GOT3 (cell line): ENCODE data around the gene SPRY2.
"Not testable (repeated sequence)": the region's sequence is repeated elsewhere in the genome, so short reads cannot be mapped to it uniquely, and the experiment has no call there.

Experiments
- DNase-seq: peaks from one replicate; lab custom pipeline; 2025; ENCODE audit warnings: mixed read lengths; lab: John Stamatoyannopoulos, UW

The SPRY2 gene

DNA sequence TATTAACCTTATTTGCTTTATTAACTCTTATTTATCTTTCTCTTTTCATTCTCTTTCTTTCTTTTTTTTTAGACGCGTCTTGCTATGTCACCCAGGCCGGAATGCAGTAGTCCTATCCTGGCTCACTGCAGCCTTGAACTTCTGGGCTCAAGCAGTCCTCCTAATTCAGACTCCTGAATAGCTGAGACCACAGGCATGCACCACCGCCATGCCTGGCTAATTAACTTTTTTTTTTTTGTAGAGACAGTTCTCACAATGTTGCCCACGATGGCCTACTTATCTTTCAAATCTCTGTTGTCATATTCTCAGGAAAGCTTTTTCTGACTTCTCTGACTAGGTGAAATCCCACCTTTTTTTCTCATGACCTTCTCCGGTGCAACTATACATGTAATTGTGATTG lies 7.8 kb upstream of the SPRY2 start:
- DNase-seq: no peak

DNA sequence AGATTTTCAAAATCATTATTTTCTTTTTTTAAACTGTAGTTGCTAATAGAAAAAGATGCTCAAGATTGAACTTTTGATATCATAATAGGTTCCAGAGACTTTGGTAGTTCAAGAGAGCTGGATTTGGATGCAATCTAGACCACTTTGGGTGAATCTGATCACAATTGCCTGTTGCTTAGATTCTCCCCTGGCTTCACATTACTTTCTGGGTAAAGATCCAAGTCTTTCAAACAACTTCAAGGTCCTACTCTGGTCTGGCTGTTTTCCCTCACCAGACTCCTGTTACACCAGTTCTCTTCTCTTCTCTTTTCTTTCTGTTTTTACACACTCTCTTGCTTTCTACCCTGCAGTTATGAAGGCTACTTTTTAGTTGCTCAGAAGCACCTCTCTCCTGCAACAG lies 7.4 kb upstream of the SPRY2 start:
- DNase-seq: no peak

DNA sequence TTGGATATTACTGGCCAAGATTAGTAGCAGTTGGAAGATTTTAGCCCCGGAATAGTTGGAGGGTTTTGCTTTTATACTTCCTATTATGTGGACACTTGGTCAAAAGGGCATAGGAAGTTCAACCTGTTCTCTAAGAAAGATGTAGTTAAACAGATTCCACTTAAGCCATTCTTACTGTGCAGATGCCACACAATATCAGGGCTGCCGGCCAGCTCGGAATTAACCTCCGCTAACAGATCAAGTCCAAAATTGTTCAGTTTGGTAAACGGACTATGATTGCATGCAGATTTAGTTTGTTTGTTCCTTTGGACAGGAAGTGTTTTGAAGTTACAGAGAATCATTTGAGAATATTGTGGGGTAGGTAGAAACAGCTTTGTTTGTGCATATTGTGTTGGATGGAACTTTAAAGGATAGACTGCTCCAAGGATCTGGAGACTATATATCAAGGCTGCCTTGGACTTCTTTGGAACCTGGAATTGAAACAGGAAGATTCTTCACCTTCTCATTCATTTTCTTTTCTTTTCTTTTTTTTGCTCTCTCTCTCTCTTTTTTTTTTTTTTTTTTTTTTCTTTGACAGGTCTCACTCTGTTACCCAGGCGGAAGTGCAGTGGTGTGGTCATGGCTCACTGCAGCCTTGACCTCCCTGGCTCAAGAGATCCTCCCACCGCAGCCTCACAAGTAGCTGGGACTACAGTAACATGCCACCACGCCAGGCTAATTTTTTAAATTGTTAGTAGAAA lies 5.0 kb upstream of the SPRY2 start:
- no peak for DNase-seq

GRCh38 chr13:80344032-80344431 lies 3.1 kb upstream of the SPRY2 start:
- DNase-seq: not testable (repeated sequence)

- peak; percentile 39 for DNase-seq
Observed at GRCh38 chr13:80342471-80343371, 1.8 kb upstream of the SPRY2 start.

GRCh38 chr13:80341756-80342370 lies 937 bp upstream of the SPRY2 start:
- no peak for DNase-seq

- no peak for DNase-seq
Observed at GRCh38 chr13:80340651-80341100, 250 bp downstream of the SPRY2 start.

DNA sequence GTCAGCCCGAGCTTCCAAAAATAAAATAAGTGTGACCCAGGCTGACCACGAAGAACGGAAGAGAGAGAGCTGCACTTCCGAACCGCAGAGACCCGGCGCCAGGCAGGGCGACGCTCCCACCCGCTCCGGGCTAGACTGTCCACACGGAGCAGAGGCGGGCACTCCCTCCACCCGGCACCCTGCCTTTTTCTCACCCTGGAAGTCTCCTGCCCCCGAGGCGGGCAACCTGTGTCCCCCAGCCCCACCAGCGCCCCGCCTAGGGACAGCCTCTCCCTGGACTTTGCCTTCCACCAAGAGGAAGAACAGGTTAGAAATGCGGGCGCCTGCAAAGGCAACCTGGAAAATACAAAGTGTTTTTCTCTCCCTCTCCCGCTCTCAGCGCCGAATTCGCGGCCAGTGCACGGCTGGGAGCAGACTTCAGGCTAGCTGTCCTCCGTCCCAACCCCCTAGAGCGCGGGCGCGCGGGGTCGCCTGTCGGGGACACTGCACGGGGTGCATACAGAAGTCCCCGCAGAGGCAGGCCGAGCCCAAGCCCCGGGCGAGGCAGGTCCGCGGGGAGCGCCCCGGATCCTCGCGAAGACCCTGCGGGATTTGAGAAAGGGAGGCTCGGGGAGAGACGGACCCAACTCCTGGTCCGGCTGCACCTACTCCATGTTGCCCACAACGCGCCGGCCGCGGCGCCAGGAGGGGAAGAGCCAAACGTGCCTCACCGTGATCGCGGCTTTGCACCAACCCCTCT lies 845 bp downstream of the SPRY2 start:
- DNase-seq: no peak

DNA sequence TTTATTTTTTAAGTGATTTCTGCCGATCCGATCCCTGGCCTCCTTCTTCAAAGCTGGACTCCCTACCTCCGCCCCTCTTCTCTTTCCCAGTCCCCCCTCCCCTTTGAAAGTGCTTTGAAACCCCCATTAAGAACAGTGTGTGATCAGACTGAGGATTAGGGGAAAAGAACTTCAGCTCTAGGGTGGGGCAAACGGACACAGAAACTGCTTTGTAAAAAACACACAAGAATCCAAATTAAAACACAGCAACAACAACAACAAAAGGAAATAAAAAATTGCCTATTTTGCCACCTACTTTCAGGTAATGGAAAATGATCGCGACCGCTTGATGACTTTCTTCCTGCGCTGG lies 1.4 kb downstream of the SPRY2 start:
- DNase-seq: no peak

- peak; percentile 13 for DNase-seq
Observed at GRCh38 chr13:80338781-80339562, 2.0 kb downstream of the SPRY2 start.

DNA sequence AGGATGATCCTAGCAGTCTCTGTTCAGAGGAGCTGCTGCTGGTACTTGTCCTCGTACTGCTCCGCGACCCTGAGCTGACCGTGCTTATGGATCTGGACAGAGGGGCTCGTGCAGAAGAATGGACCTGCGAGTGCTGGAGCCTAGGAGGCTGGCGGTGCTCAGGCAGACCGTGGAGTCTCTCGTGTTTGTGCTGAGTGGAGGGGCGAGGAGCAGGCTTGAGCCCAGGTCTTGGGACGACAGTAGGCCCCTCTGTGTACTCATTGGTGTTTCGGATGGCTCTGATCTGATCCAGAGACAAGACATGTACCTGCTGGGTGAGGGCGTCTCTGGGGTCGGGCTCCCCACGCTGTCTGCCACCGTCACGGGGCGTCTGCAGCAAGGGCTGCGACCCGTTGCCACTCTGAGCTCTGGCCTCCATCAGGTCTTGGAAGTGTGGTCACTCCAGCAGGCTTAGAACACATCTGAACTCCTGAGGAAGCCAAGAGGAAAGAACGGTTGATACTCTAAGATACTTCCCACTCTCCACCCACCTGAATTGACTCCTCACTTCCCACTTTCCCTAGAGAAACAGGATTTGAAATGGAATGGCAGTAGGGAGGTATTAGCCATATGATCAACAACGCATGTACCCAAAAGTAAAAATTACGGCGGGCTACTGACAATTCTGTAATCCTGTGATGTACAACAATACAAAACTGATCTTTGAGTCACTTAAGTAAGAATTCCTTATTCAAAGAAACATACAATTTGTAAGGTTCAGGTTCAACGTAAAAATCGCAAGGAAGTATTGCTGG lies 3.4 kb downstream of the SPRY2 start:
- no peak for DNase-seq

DNA sequence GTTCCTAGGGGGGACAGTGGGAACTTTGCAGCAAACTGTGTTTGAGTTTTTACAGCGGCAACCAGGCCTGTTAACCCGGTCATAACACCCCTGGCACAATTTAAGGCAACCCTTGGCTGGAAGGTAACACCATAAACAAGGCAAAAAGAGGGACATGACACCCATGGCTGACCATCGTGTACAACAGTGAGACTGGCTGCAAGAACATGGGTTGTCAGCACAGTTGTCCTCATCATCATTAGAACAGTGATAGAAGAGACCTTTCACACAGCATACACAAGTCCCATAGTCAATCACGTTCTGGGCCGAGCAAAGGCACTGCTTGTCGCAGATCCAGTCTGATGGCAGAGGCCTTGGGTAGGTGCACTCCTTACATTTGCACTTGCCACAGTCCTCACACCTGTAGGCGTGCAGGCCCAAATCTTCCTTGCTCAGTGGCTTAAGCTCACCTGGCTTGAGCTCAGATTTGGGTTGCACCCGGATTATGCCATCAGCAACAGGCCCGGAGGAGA lies 4.1 kb downstream of the SPRY2 start:
- DNase-seq: no peak

DNA sequence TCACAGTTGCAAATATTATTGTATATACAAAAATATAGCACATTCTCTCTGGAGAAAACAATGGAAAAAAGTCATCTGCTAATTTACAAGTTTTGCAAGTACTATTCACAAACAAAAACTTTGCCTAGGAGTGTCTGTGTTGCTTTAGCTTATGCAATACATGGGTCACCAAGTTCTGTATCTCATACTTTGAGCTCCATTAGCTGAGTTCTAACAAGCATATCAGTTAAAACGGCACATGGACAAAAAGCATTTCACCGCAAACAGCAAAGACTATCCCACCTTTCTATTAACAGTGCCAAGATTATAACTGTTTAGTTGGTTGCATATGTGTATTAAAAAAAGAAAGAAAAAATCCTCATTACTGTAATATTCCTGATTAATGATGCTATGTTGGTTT lies 4.6 kb downstream of the SPRY2 start:
- no peak for DNase-seq

- DNase-seq: no peak
Observed at GRCh38 chr13:80334597-80335260, 6.2 kb downstream of the SPRY2 start.

DNA sequence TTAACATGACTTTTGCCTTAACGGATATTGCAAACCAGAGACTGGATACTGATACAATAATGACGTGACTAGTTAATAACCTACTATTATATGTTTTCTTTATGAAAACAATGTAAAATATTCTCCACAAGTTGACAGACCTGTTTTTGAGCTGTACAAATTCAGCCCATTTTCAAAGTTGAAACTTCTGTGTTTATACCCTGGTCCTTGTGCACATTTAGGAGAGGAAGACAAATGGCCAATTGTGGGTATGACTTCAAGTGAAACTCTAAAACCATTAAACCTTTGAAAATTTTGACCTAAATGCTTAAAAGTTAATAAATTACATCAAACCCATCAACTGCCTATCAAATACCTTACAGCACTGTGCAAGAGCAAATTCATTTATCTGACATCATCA lies 8.9 kb downstream of the SPRY2 start:
- no peak for DNase-seq

DNA sequence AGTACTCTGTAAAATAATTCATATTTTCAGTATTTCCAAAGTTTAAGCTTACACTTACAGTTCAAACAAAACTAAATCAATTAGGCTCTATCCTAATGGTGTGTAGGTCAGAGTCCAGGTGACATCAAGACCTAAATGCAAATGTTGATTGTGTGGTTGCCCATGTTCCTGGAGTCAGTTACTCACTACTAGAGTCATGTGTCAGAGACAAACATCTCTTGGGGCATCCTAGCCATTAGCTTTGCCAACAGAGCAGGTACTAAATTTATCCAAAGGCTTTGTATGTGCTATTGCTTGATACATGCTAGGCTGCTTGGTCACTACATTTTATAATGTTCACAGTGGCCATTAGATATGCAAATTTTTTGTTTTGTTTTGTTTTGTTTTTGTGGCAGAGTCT lies 11.7 kb downstream of the SPRY2 start:
- DNase-seq: no peak

DNA sequence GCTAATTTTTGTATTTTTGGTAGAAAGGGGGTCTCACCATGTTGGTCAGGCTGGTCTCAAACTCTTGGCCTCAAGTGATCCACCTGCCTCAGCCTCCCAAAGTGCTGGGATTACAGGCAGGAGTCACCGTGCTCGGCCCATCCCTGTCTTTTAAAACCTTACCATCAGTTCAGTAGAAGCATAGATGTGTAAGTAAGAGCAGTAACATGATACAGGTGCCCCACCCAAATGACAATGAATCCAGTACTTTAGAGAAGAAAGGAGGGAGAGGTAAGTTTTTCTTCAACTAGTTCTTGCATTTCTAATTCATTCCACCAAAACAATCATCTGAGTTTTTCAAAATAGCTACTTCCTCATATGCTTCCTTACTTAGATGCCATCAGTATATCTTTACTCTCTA lies 21.9 kb downstream of the SPRY2 start:
- DNase-seq: no peak

GRCh38 chr13:80314711-80315653 lies 25.9 kb downstream of the SPRY2 start:
- DNase-seq: no peak
